ENCODE results near the gene KRT7.

Gene KRT7

DNA sequence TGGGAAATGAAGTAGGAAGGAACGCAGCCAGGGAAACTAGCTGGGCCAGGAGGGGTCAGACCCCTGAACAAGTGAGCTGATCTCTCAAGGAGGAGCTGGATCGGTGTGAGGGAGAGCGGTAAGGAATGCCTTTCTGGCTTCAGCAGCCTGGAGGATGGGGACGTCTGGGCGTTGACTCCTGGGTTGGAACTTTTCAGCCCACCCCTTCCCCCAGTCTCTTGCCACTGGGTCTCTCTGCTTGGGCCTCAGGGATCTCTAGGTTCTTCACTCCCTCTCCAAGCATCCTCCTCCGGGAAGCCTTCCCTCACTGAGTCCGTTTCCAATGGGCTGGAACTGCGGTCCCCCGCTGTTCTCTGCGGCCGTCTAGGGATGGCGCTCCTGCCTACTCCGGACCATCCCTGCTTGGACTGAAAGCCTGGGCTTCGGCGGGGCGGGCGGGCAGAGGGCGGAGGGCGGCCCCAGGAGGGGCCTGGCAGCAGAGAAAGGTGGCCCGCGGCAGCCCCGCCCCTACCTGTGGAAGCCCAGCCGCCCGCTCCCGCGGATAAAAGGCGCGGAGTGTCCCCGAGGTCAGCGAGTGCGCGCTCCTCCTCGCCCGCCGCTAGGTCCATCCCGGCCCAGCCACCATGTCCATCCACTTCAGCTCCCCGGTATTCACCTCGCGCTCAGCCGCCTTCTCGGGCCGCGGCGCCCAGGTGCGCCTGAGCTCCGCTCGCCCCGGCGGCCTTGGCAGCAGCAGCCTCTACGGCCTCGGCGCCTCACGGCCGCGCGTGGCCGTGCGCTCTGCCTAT, at the start of gene KRT7:
KRT7 (plus strand) TSS at position 570 of the 788 bp plus-strand sequence; CDS start at position 624, 54 bp downstream.
- DNase-seq: no peak

DNA sequence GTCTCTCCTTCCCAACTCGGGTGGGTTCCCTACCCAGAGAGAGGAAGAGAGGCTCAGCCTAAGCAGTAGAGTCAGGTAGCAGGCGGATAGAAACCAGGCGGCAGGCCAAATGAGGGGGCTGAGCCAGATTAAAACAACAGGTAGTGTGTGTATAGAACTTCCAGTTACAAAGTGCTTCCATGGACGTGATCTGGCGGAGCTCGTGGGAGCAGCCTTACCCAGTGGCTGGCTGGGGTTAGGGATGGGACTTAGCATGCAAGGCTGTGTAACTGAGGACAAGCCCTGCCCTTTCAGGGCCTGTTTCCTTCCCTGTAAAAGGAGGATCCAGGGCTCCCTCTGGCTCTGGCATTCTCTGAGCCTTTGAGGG, 49.5 kb upstream of the KRT7 start:
- DNase-seq: no peak

DNA sequence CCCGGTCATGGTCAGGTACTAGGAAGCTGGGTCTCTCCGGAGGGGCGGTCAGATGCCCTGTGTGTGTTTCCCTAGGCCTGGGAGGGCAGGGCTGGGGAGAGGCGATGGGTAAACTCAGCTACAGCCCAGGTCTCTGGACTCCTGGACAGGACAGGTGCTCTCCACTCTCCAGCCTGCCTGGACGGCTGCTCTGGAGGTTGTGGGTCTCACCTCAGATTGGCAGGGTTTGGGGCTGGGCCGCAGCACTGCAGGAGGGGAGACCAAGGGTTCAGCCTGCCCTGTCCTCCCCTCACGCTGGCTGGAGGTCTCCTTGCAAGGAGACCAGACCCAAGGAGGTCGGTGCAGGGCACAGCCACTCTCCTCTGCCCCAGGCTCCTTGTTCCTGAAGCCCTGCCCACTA, 49.1 kb upstream of the KRT7 start:
- DNase-seq: no peak

DNA sequence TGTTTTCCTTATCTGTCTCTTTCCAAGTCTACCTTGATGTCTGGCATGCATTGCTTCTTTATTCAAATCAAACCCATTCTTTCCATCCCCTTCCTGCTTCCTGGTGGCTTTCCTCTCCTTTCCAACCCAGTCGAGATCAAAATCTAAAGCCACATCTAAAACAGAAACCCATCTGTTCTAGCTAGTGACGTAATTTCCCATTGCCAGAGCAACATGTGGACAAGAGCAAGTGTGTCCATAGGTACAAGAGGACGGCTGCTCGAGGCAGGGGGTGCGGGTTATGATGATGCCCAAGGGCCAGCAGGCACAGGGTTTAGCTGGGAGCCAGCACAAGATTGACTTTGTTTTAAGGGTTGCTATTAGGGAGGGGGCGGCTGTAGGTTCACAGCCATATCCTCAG, 48.2 kb upstream of the KRT7 start:
- DNase-seq: no peak

- no peak for DNase-seq
These were observed 47.6 kb upstream of the KRT7 start for GRCh38 chr12:52185400-52185967.

GRCh38 chr12:52186118-52186840, 46.8 kb upstream of the KRT7 start:
- DNase-seq: no peak

- no peak for DNase-seq
These were observed 45.8 kb upstream of the KRT7 start for GRCh38 chr12:52187206-52187605.

DNA sequence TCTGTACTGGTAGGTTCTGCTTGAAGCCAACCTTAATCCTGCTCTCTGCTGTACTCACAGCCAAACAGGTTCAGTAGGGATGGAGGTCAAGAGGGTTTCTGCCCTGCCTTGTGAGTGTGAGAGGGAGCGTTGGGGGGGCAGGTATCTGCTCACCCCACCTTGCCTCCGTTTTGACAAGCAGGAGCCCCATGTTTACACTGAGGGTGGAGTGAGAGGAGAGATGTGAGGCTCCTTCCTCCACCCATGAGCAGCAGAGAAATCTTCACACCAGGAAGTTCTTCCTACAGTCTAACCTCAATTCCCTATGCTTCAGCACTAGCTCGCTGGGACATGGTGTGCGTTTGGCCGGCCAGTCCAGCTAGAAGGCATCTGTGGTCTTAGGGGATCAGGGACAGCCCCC, 45.4 kb upstream of the KRT7 start:
- DNase-seq: no peak

GRCh38 chr12:52188658-52189057, 44.4 kb upstream of the KRT7 start:
- DNase-seq: no peak

- DNase-seq: no peak
These were observed 43.5 kb upstream of the KRT7 start for GRCh38 chr12:52189376-52190174.

GRCh38 chr12:52190860-52191729, 41.9 kb upstream of the KRT7 start:
- DNase-seq: no peak

DNA sequence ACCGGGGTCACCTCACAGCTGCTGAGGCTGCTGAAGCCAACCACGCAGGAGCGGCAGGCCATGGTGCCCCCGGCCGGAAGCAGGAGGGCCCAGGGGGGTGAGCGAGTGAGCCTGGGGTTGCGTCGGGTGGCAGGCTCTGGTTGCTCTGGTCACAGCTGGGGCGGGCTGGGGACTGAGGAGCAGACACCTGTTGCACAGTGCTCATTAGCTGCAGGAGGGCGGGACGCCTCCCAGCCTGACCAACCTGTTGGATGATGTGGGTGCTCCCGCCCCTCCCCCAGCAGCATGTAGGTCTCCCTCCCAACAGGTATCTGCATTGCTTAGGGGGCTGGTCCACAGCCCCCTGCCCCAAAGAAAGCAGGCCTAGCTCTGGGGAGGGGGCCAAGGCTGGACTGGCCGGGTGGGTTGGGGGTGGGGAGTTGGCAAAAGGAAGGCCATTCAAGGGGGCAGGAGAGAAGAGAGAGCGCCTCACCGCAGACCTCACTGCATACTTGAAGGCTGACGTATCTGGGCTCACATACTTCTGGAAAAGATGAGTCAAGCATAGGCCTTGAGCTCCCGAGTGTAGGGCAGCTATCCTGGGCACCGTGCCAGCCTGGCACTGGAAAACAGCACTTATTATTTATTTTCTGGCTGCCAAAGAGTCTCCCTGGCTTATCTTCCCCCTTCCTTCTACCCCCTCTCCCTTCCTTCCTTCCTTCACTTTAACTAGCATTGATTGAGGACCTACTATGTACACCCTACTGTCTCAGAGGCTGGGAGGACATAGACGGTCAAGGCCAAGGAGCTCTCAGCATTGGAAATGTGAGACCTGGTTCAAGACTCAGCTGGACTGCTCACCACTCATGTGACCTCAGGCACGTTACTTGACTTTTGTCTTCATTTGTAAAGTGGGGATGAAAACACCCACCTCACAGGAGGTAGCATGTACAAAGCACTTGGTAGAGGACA, 40.9 kb upstream of the KRT7 start, which contains the start of gene KRT80:
KRT80 (minus strand) TSS at position 174 of the 951 bp plus-strand sequence; CDS start at position 62, 112 bp downstream.
- DNase-seq: peak in 1 of 2 experiments; percentile 38

- DNase-seq: no peak
These were observed 39.5 kb upstream of the KRT7 start for GRCh38 chr12:52193532-52193931.

GRCh38 chr12:52193991-52194390, 39.1 kb upstream of the KRT7 start:
- no peak for DNase-seq

DNA sequence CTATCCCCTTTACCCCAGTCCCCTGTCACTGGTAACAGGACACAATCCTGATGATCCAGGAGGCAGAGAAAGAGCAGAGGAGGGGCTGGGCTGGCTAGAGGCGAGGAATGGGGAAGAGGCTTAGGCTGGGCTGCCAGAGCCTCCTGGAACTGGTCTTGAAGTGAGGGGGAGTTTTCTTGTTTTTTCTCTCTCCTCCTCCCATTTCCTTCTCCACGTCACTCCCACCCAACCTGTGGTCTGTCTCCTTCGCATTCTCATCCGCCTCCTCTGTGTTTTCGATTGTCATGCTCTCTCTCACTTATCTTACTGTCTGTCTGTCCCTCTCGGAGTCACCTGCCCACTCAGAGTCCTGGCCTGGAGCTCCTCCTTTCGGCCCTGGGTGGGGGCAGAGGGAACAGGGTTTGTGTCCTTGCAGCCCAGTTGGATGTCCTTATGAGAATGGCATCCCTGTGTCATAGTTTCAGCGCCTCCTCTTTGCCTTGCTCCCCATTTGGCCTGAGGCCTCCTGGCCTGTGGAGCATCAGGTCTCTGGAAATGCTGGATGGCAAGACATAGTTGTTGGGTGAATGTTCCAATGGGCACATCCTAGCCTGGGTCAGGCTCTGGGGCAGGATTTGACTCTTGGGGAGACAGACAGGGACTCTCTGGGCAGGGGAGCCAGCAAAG, 37.8 kb upstream of the KRT7 start:
- no peak for DNase-seq

- no peak for DNase-seq
These were observed 35.4 kb upstream of the KRT7 start for GRCh38 chr12:52197371-52198231.

- DNase-seq: no peak
These were observed 34.4 kb upstream of the KRT7 start for GRCh38 chr12:52198454-52199215.

- DNase-seq: no peak
These were observed 33.6 kb upstream of the KRT7 start for GRCh38 chr12:52199294-52199919.

Data from NCI-H526 (cell line).